ENCODE data around the gene ACP6.
"Not testable (repeated sequence)": the region's sequence is repeated elsewhere in the genome, so short reads cannot be mapped to it uniquely, and the experiment has no call there.

ACP6 gene

DNA sequence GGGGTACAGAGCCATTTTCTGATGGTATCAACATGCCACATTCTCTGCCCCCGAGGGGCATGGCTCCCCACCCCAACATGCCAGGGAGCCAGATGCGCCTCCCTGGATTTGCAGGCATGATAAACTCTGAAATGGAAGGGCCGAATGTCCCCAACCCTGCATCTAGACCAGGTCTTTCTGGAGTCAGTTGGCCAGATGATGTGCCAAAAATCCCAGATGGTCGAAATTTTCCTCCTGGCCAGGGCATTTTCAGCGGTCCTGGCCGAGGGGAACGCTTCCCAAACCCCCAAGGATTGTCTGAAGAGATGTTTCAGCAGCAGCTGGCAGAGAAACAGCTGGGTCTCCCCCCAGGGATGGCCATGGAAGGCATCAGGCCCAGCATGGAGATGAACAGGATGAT, 50.6 kb downstream of the ACP6 start:
- no peak for DNase-seq

DNA sequence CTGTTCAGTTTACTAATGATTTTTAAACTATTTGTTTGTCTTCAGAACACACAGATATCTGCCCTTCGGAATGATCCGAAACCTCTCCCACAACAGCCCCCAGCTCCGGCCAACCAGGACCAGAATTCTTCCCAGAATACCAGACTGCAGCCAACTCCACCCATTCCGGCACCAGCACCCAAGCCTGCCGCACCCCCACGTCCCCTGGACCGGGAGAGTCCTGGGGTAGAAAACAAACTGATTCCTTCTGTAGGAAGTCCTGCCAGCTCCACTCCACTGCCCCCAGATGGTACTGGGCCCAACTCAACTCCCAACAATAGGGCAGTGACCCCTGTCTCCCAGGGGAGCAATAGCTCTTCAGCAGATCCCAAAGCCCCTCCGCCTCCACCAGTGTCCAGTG, 51.6 kb downstream of the ACP6 start:
- no peak for DNase-seq

DNA sequence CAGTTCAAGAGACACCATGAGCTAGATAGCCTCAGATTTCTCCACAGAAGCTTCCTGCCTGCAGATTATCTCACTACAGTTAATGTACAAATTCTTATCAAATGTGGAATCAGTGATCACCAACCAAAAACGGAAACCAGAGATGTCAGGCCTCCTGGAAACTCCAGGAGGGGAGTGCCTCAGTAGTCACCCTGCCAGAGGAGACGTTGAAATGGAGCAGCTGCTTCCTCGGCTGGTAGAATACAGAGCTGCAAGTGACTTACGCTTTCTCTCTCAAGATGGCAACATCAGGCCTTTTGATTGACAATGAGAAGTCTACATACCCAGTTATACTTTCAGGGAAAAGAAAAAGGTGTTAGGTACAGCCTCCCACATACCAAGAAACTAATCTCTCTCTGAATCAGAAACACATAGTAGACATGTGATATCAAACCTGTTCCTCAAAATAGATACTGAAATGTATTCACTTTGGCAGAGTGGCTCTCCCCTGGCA, 52.2 kb downstream of the ACP6 start:
- no peak for DNase-seq

DNA sequence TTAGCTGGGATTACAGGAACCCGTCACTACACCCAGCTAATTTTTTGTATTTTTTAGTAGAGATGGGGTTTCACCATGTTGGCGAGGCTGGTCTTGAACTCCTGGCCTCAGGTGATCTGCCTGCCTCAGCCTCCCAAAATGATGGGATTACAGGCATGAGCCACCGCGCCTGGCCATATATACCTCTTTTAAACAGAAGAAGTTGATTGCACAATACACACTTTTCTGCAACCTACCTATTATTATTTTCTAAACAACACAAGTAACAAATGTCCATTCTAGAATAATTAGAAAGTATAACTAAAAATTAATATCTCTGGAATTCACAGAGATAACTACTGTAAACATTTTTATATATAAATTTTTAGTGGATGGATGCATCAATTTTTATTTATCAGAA, 55.4 kb downstream of the ACP6 start:
- not testable (repeated sequence) for DNase-seq

DNA sequence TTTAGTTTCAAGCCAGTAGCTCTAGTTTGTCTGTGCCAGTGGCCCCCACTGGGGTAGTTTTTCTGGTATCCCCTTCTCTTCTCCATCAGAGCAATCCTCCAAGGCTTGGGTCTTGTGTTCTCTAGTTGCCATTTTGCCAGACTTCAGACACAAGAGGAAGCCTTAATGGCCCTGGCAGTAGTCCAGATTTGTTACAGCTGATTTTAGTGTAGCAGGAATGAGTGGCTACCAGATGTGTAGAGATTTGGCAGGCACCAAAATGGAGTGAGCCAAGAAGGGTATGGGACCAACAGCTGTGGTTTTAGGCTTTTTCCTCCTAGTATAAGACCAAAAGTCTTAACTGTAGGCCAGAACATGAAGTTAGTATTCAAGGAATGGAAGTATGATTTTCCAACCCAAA, 56.8 kb downstream of the ACP6 start:
- DNase-seq: no peak

DNA sequence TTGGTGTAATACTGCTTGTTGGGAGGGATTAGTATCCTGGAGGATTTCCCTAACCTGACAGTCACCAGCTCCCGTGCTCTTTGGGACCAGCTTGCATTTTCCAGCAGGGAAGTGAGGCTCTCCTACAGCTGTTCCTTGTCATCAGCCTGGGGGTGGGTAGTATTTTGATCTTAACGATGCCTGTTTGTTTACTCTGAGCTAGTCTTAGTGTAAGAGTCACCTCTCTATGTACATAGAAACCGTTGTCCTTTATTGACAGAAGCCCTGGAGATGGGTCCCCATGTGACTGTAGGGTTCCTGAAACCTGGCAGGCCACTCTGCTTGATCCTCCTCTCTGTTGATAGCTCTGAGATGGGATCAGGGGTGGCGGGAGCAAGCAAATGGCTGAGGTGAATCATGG, 58.0 kb downstream of the ACP6 start:
- DNase-seq: no peak

DNA sequence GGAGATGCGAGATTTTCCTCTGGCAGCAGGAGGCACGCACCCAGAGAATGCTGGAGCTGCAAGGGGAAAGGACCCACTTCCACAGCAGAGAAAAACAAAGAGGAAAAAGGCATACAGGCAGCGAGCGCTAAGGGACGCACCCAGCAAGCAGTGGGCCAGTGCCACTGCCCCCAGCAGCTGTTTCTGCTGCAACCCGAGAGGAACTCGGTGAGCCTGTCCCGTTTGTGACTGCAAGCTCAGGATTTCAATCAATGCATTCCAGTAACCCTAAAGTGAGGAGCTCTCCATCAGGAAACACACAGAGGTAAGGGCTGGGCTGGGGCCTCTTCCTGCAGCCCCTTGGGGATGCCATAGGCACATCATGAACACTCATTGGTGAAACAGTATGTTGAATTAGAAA, 58.7 kb downstream of the ACP6 start:
- no peak for DNase-seq

DNA sequence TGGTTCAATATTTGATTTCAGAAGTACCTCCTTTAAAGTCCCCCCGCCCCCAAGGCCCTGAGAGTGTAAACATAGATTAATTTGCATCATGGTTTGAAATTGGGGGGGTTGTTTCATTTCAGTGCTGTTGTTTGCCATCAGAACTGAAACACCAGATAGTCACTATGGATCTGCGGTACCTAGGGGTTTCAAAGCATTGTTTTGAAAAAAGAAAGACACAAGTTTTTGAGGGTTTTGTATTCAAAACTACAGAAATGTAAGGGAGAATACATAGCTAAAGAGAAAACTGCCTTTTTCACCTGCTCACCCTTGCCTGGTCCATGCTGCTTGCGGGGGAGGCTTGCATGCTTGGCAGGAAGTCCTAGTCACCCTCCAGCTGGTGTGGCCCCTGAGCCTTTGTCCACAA, 59.3 kb downstream of the ACP6 start:
- no peak for DNase-seq

DNA sequence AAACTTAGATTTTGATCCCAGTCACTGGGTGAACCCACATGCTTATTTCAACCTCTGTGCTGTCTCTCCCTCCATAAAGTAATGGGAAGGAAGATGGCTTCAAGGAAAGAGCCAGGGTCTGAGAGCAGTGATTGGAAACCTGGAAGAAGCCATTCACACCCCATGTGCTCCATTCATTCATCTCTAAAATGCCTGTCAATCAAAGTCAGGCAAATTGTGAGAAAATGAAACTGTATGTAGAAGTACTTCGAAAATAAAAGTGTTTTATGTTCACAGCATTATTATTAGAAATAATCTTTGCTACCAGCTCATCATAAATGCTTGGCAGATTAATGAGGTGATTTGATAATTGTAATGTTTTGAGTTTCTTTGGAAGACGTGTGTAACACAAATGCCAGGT, 61.0 kb downstream of the ACP6 start:
- DNase-seq: no peak

DNA sequence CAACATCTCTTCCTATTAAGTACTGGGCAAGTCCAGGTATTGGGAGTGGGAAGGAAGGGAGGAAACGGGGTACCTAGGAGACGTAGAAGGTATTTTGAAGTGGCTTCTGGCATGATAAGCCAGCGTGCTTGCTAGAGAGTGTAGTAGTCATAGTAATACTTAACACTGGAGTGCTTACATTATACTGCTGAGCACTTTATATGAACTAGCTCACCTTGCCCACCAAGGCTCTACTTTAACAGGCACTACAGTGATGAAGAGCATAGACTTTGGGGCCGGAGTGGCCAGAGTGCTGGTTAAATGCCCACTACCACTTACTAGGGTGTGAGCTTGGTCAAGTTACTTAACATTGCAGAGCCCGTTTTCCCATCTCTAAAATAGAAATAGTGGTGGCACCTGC, 61.7 kb downstream of the ACP6 start:
- DNase-seq: no peak

DNA sequence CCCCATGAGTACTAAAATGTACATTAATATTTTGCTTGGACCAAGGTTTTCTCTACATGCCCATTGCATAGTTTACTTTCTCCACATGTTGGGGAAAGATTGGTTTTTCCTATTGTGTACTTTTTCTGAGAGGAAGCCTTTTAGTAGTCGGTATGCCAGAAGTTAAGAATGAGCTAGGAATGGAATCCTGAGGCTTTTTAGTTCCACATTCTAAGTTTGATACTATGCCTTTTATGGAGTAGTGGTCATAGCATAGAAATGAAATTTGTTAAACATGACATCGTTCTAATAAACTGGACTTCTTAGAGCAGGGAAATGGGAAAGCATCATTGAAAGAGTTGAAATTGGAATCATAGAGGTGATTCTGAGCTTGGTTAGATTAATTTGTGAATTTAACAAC, 64.7 kb downstream of the ACP6 start:
- DNase-seq: no peak

DNA sequence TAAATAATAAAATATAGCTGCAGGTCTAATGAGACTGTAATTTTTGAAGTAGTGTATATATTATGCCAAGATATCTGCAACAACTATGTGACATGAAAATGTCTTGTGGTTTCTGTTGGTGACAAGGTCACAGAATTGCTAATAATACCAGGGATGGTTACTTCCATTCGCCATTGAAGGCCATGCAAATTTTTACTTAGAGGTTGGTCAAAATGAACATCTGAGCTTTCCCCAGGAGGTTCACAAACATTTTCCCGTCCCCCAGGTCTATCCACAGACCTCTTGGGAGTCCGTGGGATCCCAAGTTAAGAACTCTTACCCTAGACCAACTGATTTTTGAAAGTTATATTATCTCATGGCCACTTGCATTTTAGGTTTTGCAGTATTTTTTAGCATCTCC, 66.3 kb downstream of the ACP6 start:
- no peak for DNase-seq

DNA sequence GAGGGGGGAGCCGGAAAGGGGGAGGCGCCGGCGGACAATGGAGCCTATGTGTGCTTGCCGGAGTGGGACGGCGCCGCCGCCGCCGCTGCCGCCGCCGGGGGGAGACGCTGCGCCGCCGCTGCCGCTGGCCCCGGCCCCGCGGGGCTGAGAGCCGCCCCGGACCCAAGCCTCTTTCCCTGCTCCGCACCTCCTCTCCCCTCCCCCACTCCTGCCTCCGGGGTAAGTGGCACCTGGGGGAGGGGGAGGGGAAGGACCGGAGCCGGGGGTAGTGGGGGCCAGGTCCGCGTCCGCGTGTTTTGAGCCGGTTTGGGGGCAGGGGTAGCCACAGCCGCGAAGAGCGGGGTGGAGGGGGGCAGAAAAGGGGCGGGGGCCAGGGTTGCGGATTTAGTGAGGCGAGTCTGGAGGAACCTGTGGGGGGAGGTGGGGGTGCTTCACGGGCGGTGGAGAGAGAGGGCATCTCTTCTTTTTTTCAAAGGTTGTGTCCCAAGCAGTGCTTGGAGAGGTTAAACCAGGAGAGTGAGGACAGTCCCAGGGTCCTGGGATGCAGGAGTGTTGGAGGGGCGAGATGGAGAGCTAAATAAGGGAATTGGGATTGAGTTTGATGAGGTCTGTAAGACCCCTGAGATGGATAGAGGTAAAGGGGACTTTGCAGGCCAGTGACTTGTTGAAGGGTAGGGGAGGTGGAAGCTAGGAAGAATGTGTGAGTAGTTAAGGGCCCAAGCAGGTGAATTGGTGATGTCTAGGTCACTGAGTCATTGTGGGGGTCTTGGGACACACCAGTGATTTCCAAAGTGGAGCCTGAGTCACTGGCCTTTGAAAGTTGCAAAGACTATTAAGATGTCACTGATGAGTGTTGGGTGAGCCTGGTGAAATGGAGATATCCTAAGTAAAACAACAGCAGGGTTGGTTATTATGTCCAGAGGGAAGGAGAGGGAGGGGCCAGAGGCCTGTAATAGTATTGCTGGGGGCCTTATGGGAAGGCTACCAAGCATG, 69.9 kb downstream of the ACP6 start:
- DNase-seq: peak; percentile 80

DNA sequence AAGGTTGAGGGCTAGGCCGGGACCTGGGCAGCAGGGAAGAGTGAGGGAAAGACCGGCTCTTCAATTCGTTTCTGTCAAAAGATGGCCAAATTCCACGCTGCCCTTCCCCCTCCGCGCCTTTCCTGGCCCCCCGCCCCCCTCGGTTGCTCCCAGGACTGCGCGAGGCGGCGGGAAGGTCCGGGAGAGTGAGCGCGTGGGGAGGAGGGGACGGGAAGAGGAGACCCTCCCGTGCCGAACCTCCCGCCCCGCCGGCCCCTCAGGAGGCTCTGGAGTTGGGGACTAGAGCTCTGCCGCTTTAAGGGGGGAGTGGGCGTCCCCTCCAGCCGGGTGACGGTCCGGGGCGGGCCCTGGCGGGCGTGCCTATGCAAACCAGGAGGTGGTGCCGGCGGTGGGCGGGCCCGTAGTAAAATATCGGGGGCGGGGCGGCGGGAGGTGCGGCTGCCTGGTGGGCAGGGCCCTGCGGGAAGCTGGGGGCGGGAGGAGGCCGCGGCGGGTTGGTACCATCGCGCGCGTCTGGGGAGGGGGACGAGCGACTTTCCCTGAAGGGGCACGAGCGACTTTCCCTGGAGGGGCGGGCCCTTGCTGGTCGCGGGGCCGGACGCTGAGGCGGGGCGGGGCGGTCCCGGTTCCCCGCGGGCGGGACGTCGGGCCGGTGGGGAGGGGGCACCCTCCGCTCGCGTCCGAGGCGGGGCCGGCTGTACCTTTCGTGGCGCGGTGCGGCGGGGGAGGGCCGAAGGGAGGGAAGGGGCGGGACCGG, 70.8 kb downstream of the ACP6 start:
- DNase-seq: peak; percentile 99

DNA sequence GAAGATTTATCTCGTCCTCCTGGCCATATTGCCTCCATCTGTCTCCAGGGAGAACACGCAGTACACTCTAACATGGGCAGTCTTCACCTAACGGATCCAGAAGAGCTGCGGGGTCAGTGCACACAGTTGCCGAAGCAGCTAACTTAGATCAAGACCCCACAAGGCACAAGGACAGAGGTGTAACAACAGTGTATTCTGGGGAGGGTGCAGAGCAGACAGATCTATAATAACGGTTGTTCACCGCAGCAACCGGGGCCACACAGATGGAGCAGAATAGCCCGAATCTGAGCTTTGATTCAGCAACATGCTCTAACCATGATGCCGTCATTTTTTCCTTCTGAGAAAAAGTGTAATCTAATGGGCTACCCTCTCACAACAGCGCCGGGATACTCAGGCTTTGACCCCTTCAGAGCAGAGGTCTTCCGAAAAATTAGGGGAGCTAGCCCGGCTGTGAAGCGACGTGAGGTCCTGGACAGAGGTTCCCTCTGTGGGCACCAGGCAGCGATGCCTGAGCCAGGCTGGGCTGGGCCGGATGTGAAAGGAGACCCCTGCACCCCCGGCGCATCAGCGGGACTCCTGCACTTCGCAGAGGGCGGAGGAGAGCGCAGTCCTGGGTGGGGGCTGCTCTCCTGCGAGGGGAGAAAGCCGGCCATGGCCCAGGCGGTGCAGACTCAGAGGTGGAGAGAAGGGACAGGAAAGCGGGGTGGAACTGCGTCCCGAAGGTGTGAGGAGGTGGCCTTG, 71.5 kb downstream of the ACP6 start:
- no peak for DNase-seq

DNA sequence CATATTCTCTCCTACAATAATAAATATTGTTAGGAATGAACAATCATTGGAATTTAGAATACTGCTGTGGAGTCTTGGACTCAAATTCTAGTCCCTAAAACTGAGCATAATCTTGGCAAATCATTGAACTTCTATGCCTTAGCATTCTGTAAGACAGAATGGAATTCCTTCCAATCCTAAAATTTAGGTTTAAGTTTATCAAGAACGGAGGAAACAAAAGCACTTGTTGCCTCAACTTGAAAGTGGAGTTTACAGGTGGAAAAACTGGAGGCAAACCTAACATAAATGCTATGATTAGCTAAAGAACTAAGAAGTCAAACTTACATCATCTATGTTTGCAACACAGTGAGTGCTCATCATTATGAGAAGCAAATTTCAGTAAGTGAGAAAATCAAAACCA, 73.3 kb downstream of the ACP6 start:
- no peak for DNase-seq
